22Rv1 (cell line): ENCODE data around the gene PXK.

Experiments
- ZFX ChIP-seq: fragments of 450-650 bp; IDR thresholded peaks from 2 replicates; pipeline ENCODE4 v1.6.1; 2017; ENCODE audit warnings: antibody characterized with exemption, borderline replicate concordance
- TF ChIP-seq, protein P1 (sequence below): fragments of 450-650 bp; IDR thresholded peaks from 2 replicates; pipeline ENCODE4 v1.5.1; 2017; ENCODE audit warnings: mild to moderate bottlenecking

DNA sequence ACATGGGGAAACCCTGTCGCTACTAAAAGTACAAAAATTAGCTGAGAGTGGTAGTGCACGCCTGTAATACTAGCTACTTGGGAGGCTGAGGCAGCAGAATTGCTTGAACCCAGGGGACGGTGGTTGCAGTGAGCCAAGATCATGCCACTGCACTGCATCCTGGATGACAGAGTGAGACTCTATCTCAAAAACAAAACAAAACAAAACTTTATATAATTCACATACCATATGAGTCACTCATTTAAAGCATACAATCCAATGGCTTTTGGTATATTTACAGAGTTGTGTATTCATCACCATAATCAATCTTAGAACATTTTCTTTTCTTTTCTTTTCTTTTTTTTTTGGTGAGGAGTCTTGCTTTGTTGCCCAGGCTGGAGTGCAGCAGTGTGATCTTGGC lies 8.7 kb downstream of the PXK start:
- TF ChIP-seq, protein P1, sequence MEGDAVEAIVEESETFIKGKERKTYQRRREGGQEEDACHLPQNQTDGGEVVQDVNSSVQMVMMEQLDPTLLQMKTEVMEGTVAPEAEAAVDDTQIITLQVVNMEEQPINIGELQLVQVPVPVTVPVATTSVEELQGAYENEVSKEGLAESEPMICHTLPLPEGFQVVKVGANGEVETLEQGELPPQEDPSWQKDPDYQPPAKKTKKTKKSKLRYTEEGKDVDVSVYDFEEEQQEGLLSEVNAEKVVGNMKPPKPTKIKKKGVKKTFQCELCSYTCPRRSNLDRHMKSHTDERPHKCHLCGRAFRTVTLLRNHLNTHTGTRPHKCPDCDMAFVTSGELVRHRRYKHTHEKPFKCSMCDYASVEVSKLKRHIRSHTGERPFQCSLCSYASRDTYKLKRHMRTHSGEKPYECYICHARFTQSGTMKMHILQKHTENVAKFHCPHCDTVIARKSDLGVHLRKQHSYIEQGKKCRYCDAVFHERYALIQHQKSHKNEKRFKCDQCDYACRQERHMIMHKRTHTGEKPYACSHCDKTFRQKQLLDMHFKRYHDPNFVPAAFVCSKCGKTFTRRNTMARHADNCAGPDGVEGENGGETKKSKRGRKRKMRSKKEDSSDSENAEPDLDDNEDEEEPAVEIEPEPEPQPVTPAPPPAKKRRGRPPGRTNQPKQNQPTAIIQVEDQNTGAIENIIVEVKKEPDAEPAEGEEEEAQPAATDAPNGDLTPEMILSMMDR = no peak
- no peak for TF ChIP-seq ZFX
